Fibroblast of gingiva (primary cell): ENCODE measurements around the gene C22orf23.
"Not testable (repeated sequence)": the region's sequence is repeated elsewhere in the genome, so short reads cannot be mapped to it uniquely, and the experiment has no call there.

ENCODE experiments used
- DNase-seq: peaks from one replicate; pipeline ENCODE4 v3.0.0-alpha.2; 2011; ENCODE audit warnings: low read depth

The C22orf23 gene

GRCh38 chr22:37954686-37955085 lies 1.3 kb upstream of the C22orf23 start:
- DNase-seq: no peak

GRCh38 chr22:37953062-37953436 lies 352 bp downstream of the C22orf23 start:
- DNase-seq: no peak

- not testable (repeated sequence) for DNase-seq
Observed at GRCh38 chr22:37952629-37953028, 772 bp downstream of the C22orf23 start.

- no peak for DNase-seq
Observed at GRCh38 chr22:37951305-37951704, 2.1 kb downstream of the C22orf23 start.

- DNase-seq: not testable (repeated sequence)
Observed at GRCh38 chr22:37947142-37947795, 6.1 kb downstream of the C22orf23 start.

- not testable (repeated sequence) for DNase-seq
Observed at GRCh38 chr22:37944423-37944822, 9.0 kb downstream of the C22orf23 start.

- DNase-seq: no peak
Observed at GRCh38 chr22:37943825-37944198, 9.6 kb downstream of the C22orf23 start.

DNA sequence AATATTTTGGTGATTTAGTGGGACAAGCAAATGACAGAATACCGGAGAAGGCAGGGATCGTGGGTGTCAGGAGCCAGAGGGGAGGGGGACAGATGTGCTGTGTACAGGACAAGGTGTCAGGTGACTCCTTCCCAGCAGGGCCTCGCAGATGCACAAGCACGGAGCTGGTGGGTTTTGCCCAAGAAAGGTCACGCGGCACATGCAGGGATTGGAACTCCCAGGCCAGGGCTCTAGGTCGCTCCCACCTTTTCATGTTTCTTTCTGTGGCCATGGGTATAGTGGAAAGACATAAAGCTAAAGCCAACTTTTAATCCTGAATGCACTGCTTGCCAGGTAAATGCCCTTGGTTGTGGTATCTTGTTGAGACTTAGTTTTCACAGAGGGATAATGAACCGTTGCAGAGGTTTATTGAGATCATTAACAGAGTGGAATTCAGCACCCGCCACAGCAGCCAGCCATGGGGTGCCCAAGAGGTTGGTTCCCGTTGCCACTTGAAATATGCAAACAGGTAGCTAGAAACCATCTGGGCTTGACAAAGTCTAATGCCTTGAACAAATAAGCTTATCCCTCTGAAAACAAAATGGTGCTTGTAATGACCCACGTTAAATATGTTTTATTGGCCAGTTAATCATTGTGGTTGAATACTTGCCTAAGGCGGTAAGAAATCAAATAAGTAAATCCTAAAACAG lies 10.1 kb downstream of the C22orf23 start:
- DNase-seq: no peak

GRCh38 chr22:37942133-37942532 lies 11.3 kb downstream of the C22orf23 start:
- no peak for DNase-seq

DNA sequence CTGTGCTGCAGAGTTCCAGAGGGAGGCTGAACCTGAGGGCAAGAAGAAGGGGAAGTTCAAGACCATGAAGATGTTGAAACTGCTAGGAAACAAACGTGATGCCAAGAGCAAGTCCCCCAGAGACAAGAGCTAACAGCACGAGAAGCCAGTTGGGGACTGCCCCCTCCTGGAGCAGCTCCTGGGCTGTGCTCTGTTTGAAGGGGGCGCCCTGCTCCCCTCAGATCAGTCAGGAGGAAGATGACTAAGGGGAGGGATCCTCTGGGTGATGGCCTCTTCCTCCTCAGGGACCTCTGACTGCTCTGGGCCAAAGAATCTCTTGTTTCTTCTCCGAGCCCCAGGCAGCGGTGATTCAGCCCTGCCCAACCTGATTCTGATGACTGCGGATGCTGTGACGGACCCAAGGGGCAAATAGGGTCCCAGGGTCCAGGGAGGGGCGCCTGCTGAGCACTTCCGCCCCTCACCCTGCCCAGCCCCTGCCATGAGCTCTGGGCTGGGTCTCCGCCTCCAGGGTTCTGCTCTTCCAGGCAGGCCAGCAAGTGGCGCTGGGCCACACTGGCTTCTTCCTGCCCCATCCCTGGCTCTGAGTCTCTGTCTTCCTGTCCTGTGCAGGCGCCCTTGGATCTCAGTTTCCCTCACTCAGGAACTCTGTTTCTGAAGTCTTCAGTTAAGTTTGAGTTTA lies 12.6 kb downstream of the C22orf23 start:
- peak; percentile 26 for DNase-seq

- peak; percentile 93 for DNase-seq
Observed at GRCh38 chr22:37933711-37934376, 19.6 kb downstream of the C22orf23 start.

DNA sequence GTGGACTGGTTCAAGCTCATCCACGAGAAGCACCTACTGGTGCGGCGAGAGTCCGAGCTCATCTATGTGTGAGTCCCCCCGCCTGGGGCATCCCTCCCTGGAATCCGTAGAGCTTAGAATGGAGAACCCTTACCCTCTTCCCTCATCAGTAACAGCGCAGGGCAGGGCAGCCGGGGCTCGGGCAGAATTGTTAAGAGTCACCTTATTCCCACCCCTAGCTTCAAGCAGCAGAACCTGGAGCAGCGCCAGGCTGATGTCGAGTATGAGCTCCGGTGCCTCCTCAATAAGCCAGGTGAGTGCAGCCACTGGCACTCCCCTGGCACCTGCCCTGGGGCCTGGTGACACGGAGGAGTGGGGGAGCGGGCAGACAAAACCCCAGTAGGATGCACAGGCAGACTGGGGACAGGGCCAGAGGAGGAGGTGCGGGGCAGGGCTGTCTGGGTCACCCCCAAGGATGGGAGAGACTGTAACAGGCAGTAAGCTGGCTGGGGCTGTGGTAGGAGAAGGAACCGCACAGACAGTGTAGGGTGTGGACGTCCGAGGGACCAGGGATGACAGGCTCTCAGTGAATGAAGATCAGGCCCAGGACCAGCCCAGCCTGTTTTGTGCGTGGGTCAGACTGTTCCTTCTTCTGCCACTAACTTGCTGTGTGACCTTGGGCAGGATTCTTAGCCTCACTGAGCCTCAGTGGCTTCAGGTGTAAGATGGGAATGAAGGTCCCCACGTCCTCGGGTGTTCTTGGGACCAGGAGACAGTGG lies 20.4 kb downstream of the C22orf23 start:
- no peak for DNase-seq

DNA sequence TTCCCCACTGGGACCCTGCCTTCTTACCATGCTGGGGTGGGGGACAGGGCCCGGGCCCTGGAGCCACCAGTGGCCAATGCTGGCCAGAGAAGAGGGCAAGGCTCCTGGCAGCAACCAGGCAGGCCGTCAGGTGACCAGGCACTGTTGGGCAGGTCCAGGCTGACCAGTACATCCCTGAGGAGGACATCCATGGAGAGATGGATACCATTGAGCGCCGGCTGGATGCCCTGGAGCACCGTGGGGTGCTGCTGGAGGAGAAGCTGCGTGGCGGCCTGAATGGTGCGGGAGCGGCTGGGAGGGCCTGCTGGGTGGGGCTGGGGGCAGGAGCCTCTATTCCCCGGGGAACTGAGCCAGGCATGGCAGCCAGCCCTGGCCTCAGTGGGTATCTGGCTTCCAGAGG lies 21.0 kb downstream of the C22orf23 start:
- no peak for DNase-seq

DNA sequence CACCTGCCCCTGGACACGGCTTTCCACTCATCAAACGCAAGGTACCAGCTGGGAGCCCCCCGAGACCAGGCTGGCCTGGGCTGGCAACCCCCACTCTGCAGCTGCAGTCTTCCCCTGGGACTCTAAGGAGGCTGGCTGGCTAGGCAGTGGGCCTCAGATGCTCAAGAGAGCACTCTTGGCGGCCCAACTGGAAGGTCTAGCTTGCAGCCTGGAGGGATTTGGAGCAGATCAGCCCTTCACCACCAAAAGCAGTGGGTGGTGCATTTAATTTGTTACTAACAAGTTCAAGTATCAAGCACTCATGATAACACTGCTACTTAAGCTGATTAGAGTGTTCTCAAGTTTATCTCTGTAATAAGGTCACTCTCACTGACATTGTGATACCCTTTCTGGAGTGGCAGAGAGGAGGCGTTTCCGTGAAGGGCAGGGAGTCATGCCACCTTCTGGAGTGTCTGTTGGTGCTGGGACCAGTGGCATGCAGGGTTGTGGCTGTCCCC lies 21.5 kb downstream of the C22orf23 start:
- no peak for DNase-seq

- DNase-seq: no peak
Observed at GRCh38 chr22:37930952-37931440, 22.4 kb downstream of the C22orf23 start.

DNA sequence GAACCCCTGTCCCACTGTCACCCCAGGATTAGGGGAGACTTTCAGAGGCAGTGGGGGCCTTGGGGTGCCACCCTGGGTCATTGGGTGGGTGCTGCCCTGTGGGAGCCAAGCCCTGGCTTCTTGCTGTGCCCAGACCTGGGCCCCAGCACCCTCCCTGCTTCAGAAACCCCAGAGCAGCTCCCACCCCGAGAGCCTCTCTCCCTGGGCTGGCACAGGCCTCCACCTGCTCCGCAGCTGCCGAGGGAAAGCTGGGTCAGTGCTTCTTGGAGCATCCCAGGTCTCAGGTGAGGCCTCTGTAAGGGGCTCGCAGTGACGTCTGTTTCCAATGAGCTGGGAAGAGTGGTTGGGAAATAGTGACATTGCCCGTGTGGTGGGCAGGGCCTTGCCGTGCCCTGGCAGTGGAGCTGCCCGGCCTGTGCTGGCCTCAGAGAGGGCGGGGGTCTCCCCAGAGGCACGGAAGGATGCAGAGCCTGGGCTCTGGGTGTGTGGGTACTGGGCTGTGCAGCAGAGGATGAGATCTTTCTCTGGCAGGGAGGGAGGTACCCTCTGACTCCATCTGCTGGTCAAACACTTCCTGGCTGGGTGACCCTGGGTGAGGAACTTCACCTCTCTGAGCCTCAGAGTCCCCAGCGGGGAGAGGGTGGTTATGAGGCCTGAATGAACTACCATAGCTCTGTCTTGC lies 23.0 kb downstream of the C22orf23 start:
- peak; percentile 25 for DNase-seq

DNA sequence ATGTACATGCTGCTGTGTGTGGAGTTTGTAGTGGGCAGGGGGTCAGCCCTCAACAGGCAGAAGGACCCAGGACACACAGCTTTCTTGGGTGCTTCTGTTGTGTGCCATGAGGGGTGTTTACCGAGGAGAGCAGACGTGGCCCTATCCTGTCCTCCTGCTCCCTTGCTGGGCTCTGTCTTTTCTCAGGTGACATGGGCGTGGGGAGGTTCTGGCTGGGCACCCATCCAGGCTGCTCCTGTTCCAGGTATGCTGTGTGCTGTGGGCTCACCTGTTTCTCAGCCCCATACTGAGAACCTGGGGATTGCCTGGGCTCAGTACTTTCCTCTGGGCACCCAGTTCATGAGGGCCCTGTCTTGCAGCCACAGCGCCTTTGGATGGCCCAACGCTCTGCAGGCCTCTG lies 24.0 kb downstream of the C22orf23 start:
- DNase-seq: no peak

DNA sequence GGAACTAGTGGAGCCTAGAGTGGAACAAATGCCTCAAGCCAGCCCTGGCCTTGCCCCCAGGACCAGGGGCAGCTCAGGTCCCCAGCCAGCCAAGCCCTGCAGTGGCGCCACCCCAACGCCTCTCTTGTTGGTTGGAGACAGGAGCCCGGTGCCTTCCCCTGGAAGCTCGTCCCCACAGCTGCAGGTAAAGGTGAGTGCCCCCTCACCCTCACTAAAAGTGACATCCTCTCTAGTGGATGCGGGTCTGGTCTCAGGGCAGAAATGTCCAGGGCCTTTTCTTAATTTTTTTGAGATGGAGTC lies 25.8 kb downstream of the C22orf23 start:
- DNase-seq: no peak

GRCh38 chr22:37926771-37927636 lies 26.4 kb downstream of the C22orf23 start:
- DNase-seq: no peak

DNA sequence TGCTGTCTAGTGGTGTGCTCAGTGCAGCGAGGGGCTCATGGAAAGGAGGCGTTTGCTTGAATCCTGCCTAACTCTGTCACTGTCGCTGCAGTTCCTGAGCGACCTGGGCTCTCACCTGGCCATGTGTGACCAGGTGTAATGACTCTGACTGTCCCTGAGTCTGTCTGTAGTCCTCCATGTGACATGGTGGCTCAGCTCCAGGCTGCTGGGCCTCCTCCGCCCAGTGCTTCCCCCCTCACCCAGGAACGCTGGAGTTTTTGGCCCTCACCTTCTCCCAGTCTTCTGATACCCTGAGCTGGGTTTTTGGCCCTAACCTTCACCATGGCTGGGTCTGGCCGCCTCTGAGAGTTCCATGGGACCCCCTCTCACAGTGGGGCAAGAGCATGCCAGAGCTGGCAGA lies 27.0 kb downstream of the C22orf23 start:
- DNase-seq: no peak
